GM23248 (cell line): ENCODE data around the gene CHST14.

Experiments
- EZH2 ChIP-seq: fragments of 200-600 bp; sonication (generic); IDR thresholded peaks from 2 replicates; pipeline ENCODE4 v1.6.1; 2018; ENCODE audit warnings: antibody characterized with exemption, mild to moderate bottlenecking; ENCODE audit not compliant: insufficient read depth, poor library complexity, severe bottlenecking
- EZH2phosphoT487 ChIP-seq: fragments of 200-600 bp; sonication (generic); IDR thresholded peaks from 2 replicates; pipeline ENCODE4 v1.6.1; 2018; ENCODE audit warnings: antibody characterized with exemption, moderate library complexity, mild to moderate bottlenecking, low read depth; ENCODE audit not compliant: insufficient read depth

DNA sequence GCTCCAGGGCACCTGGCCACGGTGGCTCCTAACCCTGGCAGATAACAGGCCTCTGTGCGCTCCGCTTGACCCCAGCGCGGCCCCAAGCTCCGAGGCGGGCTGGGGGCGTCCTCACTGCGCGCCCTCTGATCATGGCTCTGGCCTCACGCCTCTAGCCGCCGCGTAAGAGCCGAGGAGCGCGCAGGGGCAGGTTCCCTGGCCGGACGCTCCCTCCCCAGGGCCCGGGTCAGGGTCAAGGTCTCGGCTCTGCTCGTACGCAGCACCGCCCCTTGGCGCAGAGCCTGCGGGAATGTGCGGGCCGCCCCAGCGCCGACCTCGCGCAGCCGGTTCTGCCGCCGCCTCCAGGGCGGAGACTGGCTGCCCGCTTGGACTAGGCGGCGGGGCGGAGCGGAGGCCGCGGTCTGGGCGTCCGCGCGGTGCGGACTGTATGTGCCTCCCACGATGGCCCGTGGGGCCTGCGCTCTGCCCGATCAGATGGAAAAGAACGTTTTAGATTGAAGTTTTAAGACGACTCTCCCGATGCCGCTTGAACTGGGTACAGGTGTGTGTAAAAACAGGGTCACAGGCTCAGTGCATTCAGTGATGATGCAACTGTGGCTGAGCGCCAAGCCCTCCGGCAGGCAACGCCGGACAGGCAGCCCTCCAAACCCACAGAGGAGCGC is 40.8 kb downstream of the CHST14 start:
- TF ChIP-seq EZH2 = no peak
- no peak for TF ChIP-seq EZH2phosphoT487
